AG08396 (cell line): ENCODE measurements around the gene HTR3C.

Experiments
- DNase-seq: peaks from one replicate; pipeline ENCODE4 v3.0.0; 2012; ENCODE audit warnings: low spot score, mixed read lengths

HTR3C gene

GRCh38 chr3:184092199-184092598 is 39.4 kb downstream of the HTR3C start:
- DNase-seq = no peak

DNA sequence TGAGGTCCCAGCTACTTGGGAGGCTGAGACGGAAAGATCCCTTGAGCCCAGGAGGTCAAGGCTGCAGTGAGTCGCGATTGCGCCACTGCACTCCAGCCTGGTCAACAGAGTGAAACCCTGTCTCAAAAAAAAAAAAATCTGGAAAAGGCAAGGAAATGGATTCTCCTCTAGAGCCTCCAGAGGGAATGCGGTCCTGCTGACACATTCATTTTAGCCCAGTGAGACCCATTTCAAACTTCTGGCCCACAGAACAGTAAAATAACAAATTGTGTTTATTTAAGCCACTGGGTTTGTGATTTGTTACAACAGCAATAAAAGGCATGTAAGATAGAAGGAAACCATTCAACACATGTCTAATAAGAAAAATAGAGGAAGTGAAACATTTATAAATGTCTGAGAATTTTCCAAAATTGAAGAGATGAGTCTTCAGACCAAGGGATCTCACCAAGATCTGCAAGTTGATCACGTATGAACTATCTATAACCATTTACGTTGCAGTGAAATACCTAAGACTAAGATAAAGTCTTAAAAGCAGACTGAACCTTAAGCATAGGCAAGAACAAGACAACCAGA is 44.0 kb downstream of the HTR3C start, which contains the start of gene HTR3E:
Gene HTR3E, plus strand, starts transcription at position 254 of the 573 bp plus-strand sequence. CDS start 466 bp downstream, outside the sequence.
- no peak for DNase-seq

DNA sequence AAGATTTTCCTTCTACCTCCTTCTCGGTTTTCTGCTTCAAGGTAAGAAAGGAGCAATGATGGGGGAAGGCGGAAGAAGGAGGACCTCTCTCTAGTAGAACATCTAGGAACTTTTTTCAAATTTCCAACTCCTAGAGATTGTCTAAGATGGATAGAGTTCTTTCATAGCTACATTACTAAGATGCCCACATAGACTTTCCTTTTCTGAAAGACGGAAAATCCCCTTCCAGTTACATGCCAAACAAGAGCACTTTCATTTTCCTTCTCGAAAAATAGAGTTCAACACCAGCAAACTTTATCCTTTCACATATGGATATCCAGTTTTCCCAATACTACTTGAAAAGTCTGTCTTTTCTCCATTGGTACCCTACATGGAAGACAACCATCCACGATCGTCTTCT is 44.7 kb downstream of the HTR3C start:
- no peak for DNase-seq

- no peak for DNase-seq
Observed at GRCh38 chr3:184099806-184100686, 47.2 kb downstream of the HTR3C start.
